Tibial nerve (tissue), 3 donors: Measurements from ENCODE around the gene RHOH.

ENCODE experiments used
- POLR2A ChIP-seq, 2 donors: fragments of 450-650 bp; IDR thresholded peaks; one replicate each; pipeline ENCODE4 v1.6.1; 2017; ENCODE audit warnings: antibody characterized with exemption in 2 of 2, mild to moderate bottlenecking in 2 of 2, moderate library complexity in 2 of 2
- TF ChIP-seq, protein P1 (sequence below), 5 experiments: fragments of 200-600 bp in 3 of 5; fragments of 450-650 bp in 2 of 5; sonication (generic) in 3 of 5; IDR thresholded peaks; one replicate each; pipeline ENCODE4 v1.5.1; 2016 to 2019; ENCODE audit warnings: antibody characterized with exemption in 5 of 5, mild to moderate bottlenecking in 3 of 5, moderate library complexity in 2 of 5

DNA sequence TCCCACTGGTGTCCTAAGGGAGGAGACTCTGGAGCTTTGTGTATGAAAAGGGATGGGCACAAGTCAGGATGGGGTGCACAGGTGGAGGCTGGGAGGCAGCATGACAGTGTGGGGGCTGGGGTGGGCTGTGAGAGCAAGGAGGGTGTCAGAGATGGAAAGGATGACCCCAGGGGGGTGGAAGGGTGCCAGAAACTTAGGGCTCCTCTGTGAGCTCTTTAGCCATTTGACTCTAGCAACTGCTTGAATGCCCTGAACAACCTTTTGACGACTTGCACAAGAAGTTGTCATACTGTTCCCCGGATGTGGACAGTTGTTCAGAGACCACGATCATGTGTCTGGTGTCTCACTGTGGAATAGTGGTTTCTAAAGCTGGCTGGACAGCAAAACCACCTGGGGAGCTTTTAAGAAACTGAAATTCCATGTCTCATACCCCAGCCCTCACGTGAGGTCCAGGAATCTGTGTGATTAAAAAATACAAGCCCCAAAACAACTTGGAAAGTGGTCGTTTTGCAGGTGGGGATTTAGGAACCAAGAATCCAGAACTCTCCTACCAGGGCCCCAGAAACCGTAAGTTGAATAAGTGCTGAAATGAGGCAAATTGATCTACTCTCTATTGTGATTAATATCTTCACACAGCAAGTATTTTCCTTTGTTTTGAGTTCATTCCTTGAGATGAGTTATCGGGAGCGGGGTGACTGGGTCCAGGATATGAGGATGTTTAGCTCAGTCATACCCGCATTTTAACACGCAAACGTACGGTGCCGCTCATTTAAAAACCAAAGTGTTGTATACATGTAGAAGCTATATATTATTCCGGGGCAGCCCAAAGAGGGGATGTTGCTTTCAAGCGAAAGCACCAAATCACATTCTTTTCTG, 3.4 kb downstream of the RHOH start:
- TF ChIP-seq POLR2A (IDR thresholded peaks at IDR 0.05): no peak
- TF ChIP-seq, protein P1, sequence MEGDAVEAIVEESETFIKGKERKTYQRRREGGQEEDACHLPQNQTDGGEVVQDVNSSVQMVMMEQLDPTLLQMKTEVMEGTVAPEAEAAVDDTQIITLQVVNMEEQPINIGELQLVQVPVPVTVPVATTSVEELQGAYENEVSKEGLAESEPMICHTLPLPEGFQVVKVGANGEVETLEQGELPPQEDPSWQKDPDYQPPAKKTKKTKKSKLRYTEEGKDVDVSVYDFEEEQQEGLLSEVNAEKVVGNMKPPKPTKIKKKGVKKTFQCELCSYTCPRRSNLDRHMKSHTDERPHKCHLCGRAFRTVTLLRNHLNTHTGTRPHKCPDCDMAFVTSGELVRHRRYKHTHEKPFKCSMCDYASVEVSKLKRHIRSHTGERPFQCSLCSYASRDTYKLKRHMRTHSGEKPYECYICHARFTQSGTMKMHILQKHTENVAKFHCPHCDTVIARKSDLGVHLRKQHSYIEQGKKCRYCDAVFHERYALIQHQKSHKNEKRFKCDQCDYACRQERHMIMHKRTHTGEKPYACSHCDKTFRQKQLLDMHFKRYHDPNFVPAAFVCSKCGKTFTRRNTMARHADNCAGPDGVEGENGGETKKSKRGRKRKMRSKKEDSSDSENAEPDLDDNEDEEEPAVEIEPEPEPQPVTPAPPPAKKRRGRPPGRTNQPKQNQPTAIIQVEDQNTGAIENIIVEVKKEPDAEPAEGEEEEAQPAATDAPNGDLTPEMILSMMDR (IDR thresholded peaks at IDR 0.05): no peak
